GM12892 (cell line): Measurements from ENCODE around the gene MINK1.

ENCODE experiments used
- POLR2A ChIP-seq: IDR thresholded peaks from 2 replicates; pipeline ENCODE4 v1.6.1; 2011; ENCODE audit warnings: low read depth, low read length, control low read depth
- POLR2AphosphoS5 ChIP-seq: IDR thresholded peaks from 2 replicates; pipeline ENCODE4 v1.6.1; 2011; ENCODE audit warnings: low read depth, low read length, control low read depth
- TAF1 ChIP-seq: IDR thresholded peaks from 2 replicates; pipeline ENCODE4 v1.6.1; 2011; ENCODE audit warnings: low read depth, mild to moderate bottlenecking, control low read depth, low read length, borderline replicate concordance

DNA sequence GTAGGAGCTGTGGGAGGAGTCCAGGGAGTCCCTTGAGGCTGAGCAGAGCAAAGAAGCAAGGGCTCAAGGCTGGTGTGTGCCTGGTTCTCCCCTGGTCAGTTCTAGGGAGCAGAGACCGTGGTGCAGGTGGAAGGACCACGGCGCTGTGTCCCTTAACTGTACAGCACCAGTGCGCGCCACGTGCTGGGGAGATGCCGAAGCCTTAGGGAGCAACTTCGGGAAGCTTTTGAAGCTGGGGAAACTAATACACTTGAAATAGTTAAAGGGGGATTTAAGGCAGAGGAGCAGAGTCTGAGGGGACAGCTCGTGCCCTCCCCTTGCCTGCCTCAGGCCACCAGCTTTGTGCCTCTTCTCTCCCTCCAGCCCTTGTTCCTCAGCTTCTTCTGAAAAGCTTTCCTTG, 27.5 kb downstream of the MINK1 start:
- TF ChIP-seq POLR2A (no peak), POLR2AphosphoS5 (no peak), TAF1 (no peak)
